SK-N-SH (cell line): ENCODE measurements around the gene MZT1. TPM values are rescaled to one million over a fixed set of nuclear protein-coding genes. Genes with fewer than 3 reads are reported as not detected.

Experiments used
- polyA plus RNA-seq, 3 experiments: library from polyadenylated mRNA; depleted of rRNA; stranded (reverse); fragments of >200 nt; gene quantifications; 2 replicates each; pipeline ENCODE4 v1.2.3, GENCODE V29; 2012
- small RNA-seq, 7 experiments: library from RNA; depleted of rRNA; stranded (forward); fragments of <200 nt; gene quantifications; one replicate each; pipeline ENCODE3, GENCODE V24; 2012

The MZT1 gene
- polyA plus RNA-seq, 1 of the 3 experiments (the other 2 are of a cell fraction) = 8.2 TPM

Small RNA genes lying within 50 kb of the gene (small RNA-seq; reads per million reads assigned to genes)
- gene RNU6-80P = 0 to 1.1 (median 0.06) reads per million in 7 experiments

Other genes starting within 250 kb of the MZT1 start
- 1.4 and 2.0 TPM in 2 replicates for gene BORA, start 294 bp upstream of the MZT1 start, polyA plus RNA-seq (2012; rRNA removed)
- 14.7 and 15.7 TPM in 2 replicates for gene DIS3, start 54.3 kb upstream of the MZT1 start, polyA plus RNA-seq (2012; rRNA removed)
- 3.6 and 3.9 TPM in 2 replicates for gene PIBF1, start 54.5 kb upstream of the MZT1 start, polyA plus RNA-seq (2012; rRNA removed)